HepG2 (cell line): ENCODE results near the gene PHTF2. TPM values are rescaled to one million over a fixed set of nuclear protein-coding genes. Genes with fewer than 3 reads are reported as not detected.

Experiments
- ATAC-seq: fragments of 200-7000 bp; cut with Tn5 transposase; 3 replicates; pipeline ENCODE4 v1.9.1; 2020; ENCODE audit warnings: mild to moderate bottlenecking, moderate library complexity
- BruUV-seq: library from RNA; stranded (reverse); fragments of 400-500 nt; replicated peaks from 2 replicates; lab custom pipeline; 2021; lab: Mats Ljungman, UMichigan
- CTCF ChIA-PET: fragments of 300-600 bp; formaldehyde crosslinking; extraction: SDS; loops from one replicate; lab custom pipeline; 2021; ENCODE audit warnings: low total read pairs, inconsistent platforms, low intra/inter-chr PET ratio; lab: Yijun Ruan, JAX
- POLR2A ChIA-PET: fragments of 350-600 bp; sonication (Branson Sonifier 250); formaldehyde crosslinking; loops from one replicate; lab custom pipeline; 2020; ENCODE audit warnings: antibody characterized with exemption, inconsistent platforms; lab: Yijun Ruan, JAX
- DNase-seq: peaks from one replicate; pipeline ENCODE4 v3.0.0-alpha.2; 2015; ENCODE audit warnings: low spot score
- FAIRE-seq: peaks from 3 replicates; lab custom pipeline; 2011; peaks lifted over from hg19 to GRCh38; lab: Jason Lieb, UNC
- H2AFZ ChIP-seq: one replicate; pipeline ENCODE4 v1.6.1; 2011; ENCODE audit warnings: low read length, inconsistent platforms
- H3K27ac ChIP-seq: fragments of 300-600 bp; 3 replicates; pipeline ENCODE4 v1.8.0; 2011; ENCODE audit warnings: mixed run types, mild to moderate bottlenecking, mixed read lengths, low read length, inconsistent platforms; ENCODE audit not compliant: insufficient read depth; ENCODE audit errors: extremely low read length
- H3K27me3 ChIP-seq, 2 experiments: fragments of 200-600 bp in 1 of 2; 2 replicates in 1 of 2; 3 replicates in 1 of 2; pipeline versions ENCODE4 v1.6.0 to v1.8.0; 2011; ENCODE audit warnings: low read length in 2 of 2, mild to moderate bottlenecking in 2 of 2, moderate library complexity in 2 of 2, inconsistent platforms in 1 of 2; ENCODE audit not compliant: insufficient read depth in 2 of 2, control insufficient read depth in 1 of 2
- H3K36me3 ChIP-seq, 2 experiments: fragments of 200-600 bp in 1 of 2; replicated peaks in 1 of 2; 2 replicates in 1 of 2; 3 replicates in 1 of 2; pipeline versions ENCODE4 v1.5.1 to v1.8.0; 2011; ENCODE audit warnings: low read length in 2 of 2, inconsistent platforms in 1 of 2; ENCODE audit not compliant: insufficient read depth in 2 of 2, control insufficient read depth in 1 of 2
- H3K4me1 ChIP-seq: 2 replicates; pipeline ENCODE4 v1.5.1; 2012; ENCODE audit warnings: low read length, inconsistent platforms; ENCODE audit not compliant: insufficient read depth
- H3K4me2 ChIP-seq: 2 replicates; pipeline ENCODE4 v1.6.0; 2011; ENCODE audit warnings: low read depth, low read length, inconsistent platforms
- H3K4me3 ChIP-seq, 3 experiments: fragments of 200-600 bp in 1 of 3; sonication (generic), shearing (Covaris generic) in 1 of 3; replicated peaks in 1 of 3; 2 replicates each; pipeline ENCODE4 v1.5.1; 2011 to 2016; ENCODE audit warnings: low read length in 3 of 3, inconsistent platforms in 2 of 3, low read depth in 2 of 3, mild to moderate bottlenecking in 2 of 3, control low read depth in 1 of 3, mixed read lengths in 1 of 3; ENCODE audit not compliant: insufficient read depth in 1 of 3
- H3K79me2 ChIP-seq: one replicate; pipeline ENCODE4 v1.6.1; 2011; ENCODE audit warnings: low read length, inconsistent platforms; ENCODE audit not compliant: insufficient read depth
- H3K9ac ChIP-seq: 2 replicates; pipeline ENCODE4 v1.6.0; 2011; ENCODE audit warnings: mild to moderate bottlenecking, low read depth, low read length, inconsistent platforms; ENCODE audit not compliant: insufficient read depth
- H3K9me3 ChIP-seq: 2 replicates; pipeline ENCODE4 v1.5.1; 2012; ENCODE audit warnings: mild to moderate bottlenecking, low read length
- H4K20me1 ChIP-seq: 2 replicates; pipeline ENCODE4 v1.6.0; 2011; ENCODE audit warnings: inconsistent platforms, mild to moderate bottlenecking, low read length, moderate library complexity; ENCODE audit not compliant: insufficient read depth
- SMAD3 ChIP-seq: sonication (generic); formaldehyde crosslinking; IDR thresholded peaks from 2 replicates; pipeline ENCODE4 v1.4.0; 2020; ENCODE audit warnings: missing genetic modification reagents
- SRSF9 ChIP-seq: fragments of 200-400 bp; formaldehyde crosslinking; IDR thresholded peaks from 2 replicates; pipeline ENCODE4 v1.6.1; 2018; ENCODE audit warnings: borderline replicate concordance, mild to moderate bottlenecking, low read depth, low read length; ENCODE audit not compliant: insufficient read depth, poor library complexity, severe bottlenecking
- THAP9 ChIP-seq: sonication (generic); formaldehyde crosslinking; IDR thresholded peaks from 2 replicates; pipeline ENCODE4; 2020; ENCODE audit warnings: missing genetic modification reagents, mild to moderate bottlenecking, borderline replicate concordance
- XRCC5 ChIP-seq: fragments of 200-400 bp; formaldehyde crosslinking; optimal IDR thresholded peaks from 2 replicates; pipeline ENCODE3; 2017; ENCODE audit warnings: mild to moderate bottlenecking, low read length
- ZFP91 ChIP-seq: sonication (generic); formaldehyde crosslinking; IDR thresholded peaks from 2 replicates; pipeline ENCODE4 v1.9.0; 2022; ENCODE audit warnings: missing genetic modification reagents, mild to moderate bottlenecking, borderline replicate concordance
- WGBS: methylation state at CpG from one replicate; pipeline ENCODE4 v1.1.6; 2017; ENCODE audit warnings: low lambda C conversion rate; 5-methylcytosine and 5-hydroxymethylcytosine counted together
- in situ Hi-C: cut with HindIII; loops from 2 replicates; pipeline ENCODE4 v1.10.0; 2017; ENCODE audit warnings: low pct_unique_long_range_greater_than_20kb; ENCODE audit not compliant: extremely low pct_ligation_motif_present
- intact Hi-C: fragments of 100-400 bp; cut with micrococcal nuclease; formaldehyde crosslinking; loops from one replicate; pipeline ENCODE4 v1.10.0; 2022; ENCODE audit not compliant: unreplicated experiment
- polyA plus RNA-seq, 8 experiments: library from polyadenylated mRNA; depleted of rRNA in 3 of 8; stranded (reverse) in 7 of 8; unstranded in 1 of 8; fragments of >200 nt; fragmentation: Illumina TruSeq in 4 of 8; extraction: Trizol in 4 of 8; gene quantifications; 2 replicates each; pipeline versions ENCODE4 v1.2.1 to v1.2.3, GENCODE V29; 2011 to 2016; ENCODE audit warnings: low read depth in 4 of 8, missing spikeins in 1 of 8, mixed read lengths in 1 of 8; ENCODE audit not compliant: insufficient read depth in 1 of 8
- total RNA-seq, 5 experiments: library from RNA; depleted of rRNA; stranded (reverse); fragments of >200 nt; fragmentation: Illumina TruSeq; extraction: Trizol; gene quantifications; 2 replicates each; pipeline ENCODE4 v1.2.3, GENCODE V29; 2016; ENCODE audit warnings: low read depth in 1 of 5

The PHTF2 gene
- total and polyA plus RNA-seq, 2 of the 13 experiments (the other 11 are each of a cell fraction or from before 2014, with no cell fraction given) = 7.4 to 10.2 TPM

- WGBS = 96% methylated on average over 2 of the region's 2 CpGs
- ATAC-seq = peak; percentile 20; the same call in 1 of the 3 replicates
- no peaks in the 10 kb centered on the region for H4K20me1 ChIP-seq
- no peaks in the 10 kb centered on the region for H3K27me3 ChIP-seq
- intact Hi-C loops (no loop called here), in situ Hi-C loops (no loop called here)
- H3K4me1 ChIP-seq = peaks cover 3% of the 10 kb centered on the region
- H3K4me3 ChIP-seq = no peak overlapping the region
- no TSS peak for BruUV-seq
- DNase-seq = no peak
- no peaks in the 10 kb centered on the region; a peak in 1 of 5 replicates for H3K36me3 ChIP-seq
- H3K79me2 ChIP-seq = no peaks in the 10 kb centered on the region
- peaks cover 12% of the 10 kb centered on the region for H3K9me3 ChIP-seq
- FAIRE-seq = no peak
- TF ChIP-seq THAP9 (no peak), SMAD3 (CRISPR knock-in tag) (no peak), XRCC5 (no peak), SRSF9 (no peak), ZFP91 (no peak)
- H2AFZ ChIP-seq = no peak overlapping the region
- H3K4me2 ChIP-seq = no peak overlapping the region
- ChIA-PET POLR2A (no interaction called here), CTCF (no interaction called here)
- no peak overlapping the region for H3K9ac ChIP-seq
- H3K27ac ChIP-seq = no peak overlapping the region
Observed at GRCh38 chr7:77788327-77788902, 10.2 kb upstream of the PHTF2 start.
